HG02759 (cell line): ENCODE measurements around the gene EDDM13.
"Not testable (repeated sequence)": the region's sequence is repeated elsewhere in the genome, so short reads cannot be mapped to it uniquely, and the experiment has no call there.

Experiments
- ATAC-seq: cut with Tn5 transposase; IDR thresholded peaks from one replicate; pipeline ENCODE4 v1.9.1; 2021; ENCODE audit warnings: mild to moderate bottlenecking, moderate library complexity; ENCODE audit not compliant: unreplicated experiment

Gene EDDM13

DNA sequence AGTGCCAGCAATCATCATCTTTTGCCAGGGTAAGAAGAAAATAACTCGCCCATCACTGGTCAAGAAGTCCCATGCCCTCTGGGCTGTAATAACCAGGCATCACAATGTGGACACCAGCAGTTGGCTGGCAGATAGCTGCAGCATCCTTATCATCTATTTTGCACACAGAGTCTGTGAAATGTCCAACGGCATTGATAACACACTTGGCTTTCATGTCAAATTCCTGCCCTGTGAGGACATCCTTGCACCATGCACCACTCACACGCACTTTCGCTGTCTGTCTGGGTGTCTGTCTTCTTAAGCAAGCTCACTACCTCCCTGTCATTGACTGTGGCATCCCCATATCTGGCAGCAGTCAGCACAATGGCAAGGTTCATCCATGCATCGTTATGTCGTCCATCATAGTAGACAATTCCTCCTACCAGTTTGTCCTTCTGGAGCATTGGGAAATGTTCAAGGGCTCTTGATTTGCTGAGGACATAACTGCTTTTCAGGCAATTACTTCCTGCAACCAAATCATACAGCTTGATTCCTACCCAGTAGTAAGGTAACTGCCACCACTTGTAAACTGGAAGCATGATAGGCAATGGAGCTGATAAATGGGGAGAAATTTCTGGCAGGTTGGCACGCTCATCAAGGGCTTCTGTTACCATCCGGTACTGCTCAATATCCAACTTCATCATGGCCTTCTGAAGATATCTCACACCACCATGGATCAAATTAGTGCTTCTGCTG, 48.9 kb downstream of the EDDM13 start:
- ATAC-seq, result no peak

DNA sequence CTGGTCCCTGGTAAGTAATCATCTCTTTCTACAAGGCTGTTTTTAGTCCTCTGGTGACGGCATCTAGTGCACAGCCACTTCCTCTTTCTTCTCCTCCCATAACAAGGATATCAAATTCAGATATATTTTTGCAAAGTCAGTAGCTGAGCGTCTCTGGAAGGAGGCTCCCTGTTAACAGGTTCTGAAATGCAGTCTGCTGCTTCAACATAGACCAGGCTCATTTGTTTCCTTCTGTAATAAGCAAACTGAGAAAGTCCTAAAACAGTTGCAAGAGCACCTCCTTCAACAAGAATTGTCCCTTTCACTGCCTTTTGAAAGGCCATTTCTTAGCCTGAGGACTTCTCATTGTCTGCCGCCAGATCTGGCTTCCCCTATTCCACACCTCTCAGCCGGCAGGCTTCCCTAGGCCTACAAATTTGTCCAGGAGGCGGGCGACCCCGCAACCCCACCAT, 49.5 kb downstream of the EDDM13 start:
- no peak for ATAC-seq

DNA sequence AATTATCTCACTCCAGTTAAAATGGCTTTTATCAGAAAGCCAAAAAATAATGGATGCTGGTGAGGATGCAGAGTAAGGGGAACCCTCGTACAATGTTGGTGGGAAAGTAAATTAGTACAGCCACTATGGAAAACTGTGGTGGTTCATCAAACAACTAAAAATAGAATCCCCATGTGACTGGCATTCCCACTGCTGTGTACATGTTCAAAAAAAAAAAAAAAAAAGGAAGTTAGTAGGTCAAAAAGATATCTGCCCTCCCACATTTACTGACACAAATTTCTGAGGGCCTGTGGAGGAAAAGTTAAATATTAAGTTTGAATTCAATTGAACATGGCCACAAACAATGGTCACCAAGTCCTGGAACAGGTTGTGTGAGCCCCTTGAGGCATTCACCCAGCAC, 51.9 kb downstream of the EDDM13 start:
- no peak for ATAC-seq

DNA sequence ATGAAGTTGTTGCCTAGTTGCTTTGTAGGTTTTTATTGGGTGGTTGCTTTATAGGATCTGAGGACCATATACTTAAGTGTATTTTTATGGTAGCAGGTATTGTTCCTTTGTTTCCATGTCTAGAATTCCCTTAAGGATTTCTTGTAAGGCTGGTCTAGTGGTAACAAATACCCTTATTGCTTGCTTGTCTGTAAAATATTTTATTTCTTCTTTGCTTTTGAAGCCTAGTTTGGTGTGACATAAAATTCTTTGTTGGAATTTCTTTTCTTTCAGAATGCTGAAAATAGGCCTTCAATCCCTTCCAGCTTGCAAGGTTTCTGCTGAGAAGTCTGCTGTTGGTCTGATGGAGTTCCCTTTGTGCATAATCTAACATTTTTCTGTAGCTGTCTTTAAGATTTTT, 60.1 kb downstream of the EDDM13 start:
- ATAC-seq, result no peak

DNA sequence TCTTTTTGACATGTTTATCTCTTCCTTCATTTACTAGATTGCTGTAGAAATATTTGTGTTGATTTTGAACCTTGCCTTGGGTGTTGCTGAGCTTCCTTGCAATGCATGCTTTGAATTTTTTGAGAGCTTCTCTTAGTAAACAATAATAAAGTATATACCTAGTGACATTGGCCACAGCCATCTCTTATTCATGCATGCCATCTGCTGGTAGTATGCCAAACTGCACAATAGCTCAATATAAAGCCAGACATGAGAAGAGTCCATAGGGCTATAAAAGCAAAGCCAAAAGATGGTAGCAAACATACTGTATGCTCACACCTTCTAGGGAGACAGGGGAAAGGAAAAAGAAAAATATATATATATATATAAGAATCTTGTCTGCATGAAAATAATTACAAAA, 61.0 kb downstream of the EDDM13 start:
- no peak for ATAC-seq

DNA sequence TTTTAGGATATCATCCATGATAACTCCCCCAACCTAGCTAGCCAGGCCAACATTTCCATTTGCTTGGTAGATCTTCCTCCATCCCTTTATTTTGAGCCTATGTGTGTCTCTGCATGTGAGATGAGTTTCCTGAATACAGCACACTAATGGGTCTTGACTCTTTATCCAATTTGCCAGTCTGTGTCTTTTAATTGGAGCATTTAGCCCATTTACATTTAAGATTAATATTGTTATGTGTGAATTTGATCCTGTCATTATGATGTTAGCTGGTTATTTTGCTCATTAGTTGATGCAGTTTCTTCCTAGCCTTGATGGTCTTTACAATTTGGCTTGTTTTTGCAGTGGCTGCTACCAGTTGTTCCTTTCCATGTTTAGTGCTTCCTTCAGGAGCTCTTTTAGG, 62.8 kb downstream of the EDDM13 start:
- ATAC-seq, result not testable (repeated sequence)

DNA sequence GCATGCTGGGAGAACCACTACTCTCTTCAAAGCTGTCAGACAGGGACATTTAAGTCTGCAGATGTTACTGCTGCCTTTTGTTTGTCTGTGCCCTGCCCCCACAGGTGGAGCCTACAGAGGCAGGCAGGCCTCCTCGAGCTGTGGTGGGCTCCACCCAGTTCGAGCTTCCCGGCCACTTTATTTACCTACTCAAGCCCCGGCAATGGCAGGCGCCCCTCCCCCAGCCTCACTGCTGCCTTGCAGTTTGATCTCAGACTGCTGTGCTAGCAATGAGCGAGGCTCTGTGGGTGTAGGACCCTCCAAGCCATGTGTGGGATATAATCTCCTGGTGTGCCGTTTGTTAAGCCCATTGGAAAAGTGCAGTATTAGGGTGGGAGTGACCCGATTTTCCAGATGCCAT, 64.5 kb downstream of the EDDM13 start:
- ATAC-seq, result not testable (repeated sequence)

DNA sequence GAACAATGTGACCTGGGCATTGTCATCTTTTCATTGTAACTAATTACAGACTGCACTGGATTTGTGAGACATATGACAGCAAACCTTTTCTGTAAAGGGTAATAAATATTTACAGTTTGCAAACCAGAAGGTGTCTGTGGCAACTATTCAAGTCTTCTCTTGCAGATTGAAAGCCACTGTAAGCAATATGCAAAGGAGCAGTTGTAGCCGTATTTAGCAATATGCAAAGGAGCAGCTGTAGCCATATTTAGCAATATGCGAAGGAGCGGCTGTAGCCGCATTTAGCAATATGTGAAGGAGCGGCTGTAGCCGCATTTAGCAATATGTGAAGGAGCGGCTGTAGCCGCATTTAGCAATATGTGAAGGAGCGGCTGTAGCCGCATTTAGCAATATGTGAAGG, 66.5 kb downstream of the EDDM13 start:
- not testable (repeated sequence) for ATAC-seq

DNA sequence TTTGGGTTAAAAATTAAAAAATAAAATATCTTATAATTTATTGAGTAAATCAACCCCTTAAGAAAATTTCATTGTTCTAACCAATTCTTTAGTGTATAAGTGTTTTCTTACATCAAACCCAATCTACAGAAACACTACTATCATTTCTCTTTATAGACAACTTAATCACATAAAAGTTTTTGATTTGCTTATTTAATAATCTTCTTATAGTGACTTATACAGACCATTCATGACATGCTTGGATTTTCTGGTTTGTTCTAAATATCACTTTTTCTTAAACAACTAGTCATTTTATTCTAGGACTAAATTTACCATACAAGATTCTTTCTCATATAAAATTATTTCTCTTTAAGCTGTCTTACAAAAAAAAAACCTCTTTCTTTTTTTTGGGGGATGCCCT, 69.4 kb downstream of the EDDM13 start:
- ATAC-seq, result no peak

DNA sequence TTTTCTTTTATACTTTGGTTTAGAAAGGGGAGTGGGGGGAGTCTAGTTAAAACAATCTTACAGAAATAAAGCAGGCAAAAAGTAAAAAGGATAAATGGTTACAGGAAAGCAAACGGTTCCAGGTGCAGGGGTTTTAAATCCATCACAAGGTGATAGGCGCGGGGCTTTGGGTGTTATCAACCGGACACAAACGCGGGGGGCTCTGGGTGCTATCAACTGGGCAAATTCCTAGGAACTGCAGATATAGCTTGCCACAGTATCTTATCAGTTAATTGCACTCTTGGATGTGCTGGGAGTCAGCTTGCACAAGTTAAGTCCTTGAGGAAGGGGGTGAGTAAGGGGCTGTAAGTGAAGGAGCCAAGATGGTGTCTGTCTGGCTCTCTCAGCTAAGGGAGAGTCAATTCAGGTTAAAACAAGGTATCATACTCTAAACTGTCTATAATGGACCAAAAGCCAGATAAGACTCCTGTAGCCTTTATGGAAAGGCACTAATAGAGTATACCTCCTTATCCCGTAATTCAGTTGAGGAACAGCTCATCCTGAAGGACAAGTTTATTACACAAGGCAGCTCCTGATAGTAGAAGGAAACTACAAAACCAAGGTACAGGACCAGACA, 74.7 kb downstream of the EDDM13 start:
- ATAC-seq, result no peak

DNA sequence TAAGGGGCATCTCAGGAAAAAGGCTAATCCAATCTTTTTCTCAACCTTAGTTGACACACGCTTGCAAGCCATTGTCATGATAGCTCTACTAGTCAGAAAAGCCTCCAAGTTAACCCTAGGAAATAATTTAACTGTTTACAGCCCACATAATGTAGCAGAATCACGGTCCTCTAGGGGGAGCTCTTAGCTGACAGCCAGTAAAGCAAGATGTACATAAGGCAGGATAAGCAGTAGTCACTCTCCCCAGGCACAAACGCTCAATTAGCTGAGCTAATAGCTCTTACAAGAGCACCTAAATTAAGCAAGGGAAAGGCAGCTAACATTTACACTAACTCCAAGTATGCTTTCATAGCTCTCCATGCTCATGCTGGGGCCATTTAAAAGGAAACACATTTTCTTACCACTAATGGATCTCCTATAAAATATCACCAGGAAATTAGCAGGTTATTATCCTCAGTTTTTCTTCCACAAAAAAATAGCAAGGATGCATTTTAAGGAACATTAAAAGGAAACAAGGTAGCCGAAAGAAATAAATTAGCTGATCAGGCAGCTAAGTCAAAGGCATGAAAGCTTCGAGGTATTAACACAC, 75.8 kb downstream of the EDDM13 start:
- ATAC-seq, result no peak

DNA sequence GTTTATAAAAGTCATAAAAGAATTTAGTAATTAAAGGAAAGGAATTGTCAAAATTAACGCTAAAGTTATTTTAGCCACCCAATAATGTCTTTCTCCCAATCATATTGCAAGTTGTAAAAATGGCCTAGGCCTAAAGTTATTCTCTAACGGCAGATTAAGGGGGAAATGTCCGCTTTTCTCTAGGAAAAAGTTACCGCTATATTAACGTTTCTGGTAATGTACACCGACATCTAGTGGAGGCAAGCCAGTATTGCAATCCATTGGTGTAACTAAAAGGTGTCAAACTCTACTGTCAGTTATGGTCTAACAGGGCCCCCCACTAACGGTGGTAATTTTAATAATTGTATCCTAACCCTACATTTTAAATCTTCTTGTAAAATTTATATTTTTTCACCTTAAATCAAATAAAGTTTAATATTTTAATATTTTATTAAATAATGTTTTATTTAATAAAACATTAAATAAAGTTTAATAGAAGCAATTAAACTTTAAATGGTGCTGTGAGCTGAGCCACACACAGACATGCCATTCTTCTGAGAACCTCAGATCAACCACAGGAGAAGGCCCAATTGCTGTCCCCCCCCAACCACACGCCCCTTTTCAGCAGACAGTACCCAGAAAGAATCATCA, 78.0 kb downstream of the EDDM13 start:
- ATAC-seq, result no peak

DNA sequence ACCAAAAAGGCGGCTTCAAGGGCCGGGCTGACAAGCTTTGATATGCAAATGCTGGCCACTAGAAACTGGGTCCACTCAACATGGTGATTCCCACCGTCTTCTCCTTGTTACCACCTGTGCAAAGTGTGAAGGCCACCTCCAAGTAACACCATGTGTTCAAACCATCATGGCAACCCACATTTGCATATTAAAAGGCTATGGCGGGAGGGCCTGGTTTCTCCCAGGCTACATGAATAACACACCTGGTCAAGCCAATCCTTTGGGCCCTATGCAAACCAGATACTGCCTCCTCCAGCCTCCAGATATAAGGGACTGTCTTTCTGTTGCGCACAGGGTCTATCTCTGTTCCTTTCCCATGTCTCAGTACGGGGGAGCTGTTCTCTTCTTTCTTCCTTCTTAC, 78.7 kb downstream of the EDDM13 start:
- ATAC-seq, result no peak

DNA sequence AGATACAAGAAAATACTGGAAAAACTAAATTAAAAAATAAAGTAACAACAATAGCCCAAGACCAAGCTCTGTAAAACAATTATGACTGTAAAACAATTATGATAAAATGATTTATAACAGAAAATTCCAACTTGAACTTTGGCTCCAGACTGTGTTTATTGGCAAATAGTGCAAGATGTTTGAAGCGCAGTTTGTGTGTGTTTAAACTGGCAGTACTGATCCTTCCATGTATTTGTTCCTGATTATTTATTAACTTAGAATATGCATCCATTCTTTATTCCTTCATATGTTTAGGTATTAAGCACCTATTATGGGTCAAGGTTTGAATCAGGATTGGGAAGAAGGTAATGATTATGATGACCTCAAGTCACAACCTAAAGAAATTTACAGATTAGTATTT, 83.0 kb downstream of the EDDM13 start:
- ATAC-seq, result no peak

DNA sequence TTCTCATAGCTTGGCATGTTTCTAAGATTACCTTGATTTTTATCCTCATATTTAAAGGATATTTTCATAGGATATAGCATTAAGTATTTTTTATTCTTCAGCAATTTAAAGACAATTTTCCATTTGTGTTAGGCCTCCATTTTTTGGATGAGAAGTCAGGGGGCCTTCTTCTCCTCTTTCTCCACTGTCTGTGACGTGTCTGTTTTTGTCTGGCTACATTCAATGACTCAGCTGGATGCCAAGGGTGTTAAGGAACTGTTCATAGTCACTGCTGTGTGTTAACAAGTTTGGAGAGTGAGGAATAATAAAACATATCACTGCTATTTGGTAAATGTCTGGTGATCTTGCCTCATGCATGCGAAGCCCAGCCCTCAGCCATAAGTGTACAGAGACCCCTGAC, 84.4 kb downstream of the EDDM13 start:
- no peak for ATAC-seq
